Chondrocyte (in vitro differentiated cells): Measurements from ENCODE around the gene CILP2. TPM values are rescaled to one million over a fixed set of nuclear protein-coding genes. Genes with fewer than 3 reads are reported as not detected.

Source experiments
- DNase-seq: peaks from one replicate; pipeline ENCODE4 v3.0.0; 2021; ENCODE audit warnings: mixed read lengths, low spot score
- H3K27ac Mint-ChIP-seq: one replicate; pipeline ENCODE4 v1.8.0; 2021; ENCODE audit warnings: mild to moderate bottlenecking, moderate library complexity, mixed read lengths; ENCODE audit not compliant: unreplicated experiment
- H3K27me3 Mint-ChIP-seq: 2 replicates; pipeline ENCODE4 v1.8.0; 2021; ENCODE audit warnings: low read depth, mixed read lengths
- H3K36me3 Mint-ChIP-seq: 2 replicates; pipeline ENCODE4 v1.8.0; 2021; ENCODE audit warnings: low read depth, mixed read lengths
- H3K4me1 Mint-ChIP-seq: 2 replicates; pipeline ENCODE4 v1.8.0; 2021; ENCODE audit warnings: low read depth, mild to moderate bottlenecking, mixed read lengths
- H3K4me3 Mint-ChIP-seq: one replicate; pipeline ENCODE4 v1.8.0; 2021; ENCODE audit warnings: mild to moderate bottlenecking, moderate library complexity, mixed read lengths; ENCODE audit not compliant: unreplicated experiment
- H3K9me3 Mint-ChIP-seq: 2 replicates; pipeline ENCODE4 v1.8.0; 2021; ENCODE audit warnings: low read depth, mixed read lengths
- CTCF ChIP-seq: fragments of 200-600 bp; sonication (generic); IDR thresholded peaks from 2 replicates; pipeline ENCODE4 v1.5.0; 2021; ENCODE audit warnings: antibody characterized with exemption, mild to moderate bottlenecking, moderate library complexity
- total RNA-seq: library from RNA; stranded (reverse); gene quantifications from 3 replicates; pipeline ENCODE4 v1.2.1, GENCODE V29; 2021

CILP2 gene
- total RNA-seq, 1 donor from 2014 or later: 12.7 TPM

- DNase-seq: no peak
- no peaks in the 10 kb centered on the region for H3K27me3 Mint-ChIP-seq
- TF ChIP-seq CTCF: peak; percentile 60
- H3K36me3 Mint-ChIP-seq: peaks cover 9% of the 10 kb centered on the region
- peaks cover 18% of the 10 kb centered on the region for H3K4me1 Mint-ChIP-seq
- H3K4me3 Mint-ChIP-seq: peak within 1 kb of the TSS; percentile 91
- H3K9me3 Mint-ChIP-seq: no peaks in the 10 kb centered on the region
- peak within 1 kb of the TSS; percentile 89 for H3K27ac Mint-ChIP-seq
Measured at GRCh38 chr19:19515642-19516519, 22.2 kb upstream of the CILP2 start, which contains the start of gene NDUFA13. Gene NDUFA13, plus strand, starts transcription at chr19:19516225. Its CDS starts 14 bp downstream, at chr19:19516239.

GRCh38 chr19:19517235-19517619 is 20.8 kb upstream of the CILP2 start:
- Mint-ChIP-seq H3K4me1 (peaks cover 18% of the 10 kb centered on the region), H3K9me3 (no peaks in the 10 kb centered on the region)

GRCh38 chr19:19520989-19521388 is 17.1 kb upstream of the CILP2 start:
- Mint-ChIP-seq H3K27ac (no peak overlapping the region), H3K4me1 (peaks cover 17% of the 10 kb centered on the region), H3K9me3 (no peaks in the 10 kb centered on the region), H3K36me3 (peaks cover 9% of the 10 kb centered on the region), H3K27me3 (no peaks in the 10 kb centered on the region), H3K4me3 (no peak overlapping the region)
- DNase-seq: no peak
- TF ChIP-seq CTCF: no peak

More at GRCh38 chr19:19517235-19517619, 20.8 kb upstream of the CILP2 start:
- Mint-ChIP-seq H3K27me3 (no peaks in the 10 kb centered on the region), H3K4me3 (peak overlapping the region; percentile 91), H3K27ac (no peak overlapping the region), H3K36me3 (peaks cover 9% of the 10 kb centered on the region)
- DNase-seq: no peak
- no peak for TF ChIP-seq CTCF

- Mint-ChIP-seq H3K27me3 (no peaks in the 10 kb centered on the region), H3K9me3 (no peaks in the 10 kb centered on the region), H3K36me3 (peaks cover 11% of the 10 kb centered on the region), H3K4me3 (no peak overlapping the region), H3K27ac (no peak overlapping the region), H3K4me1 (peaks cover 4% of the 10 kb centered on the region)
- no peak for DNase-seq
- TF ChIP-seq CTCF: no peak
Measured at GRCh38 chr19:19523177-19523576, 14.9 kb upstream of the CILP2 start.

GRCh38 chr19:19524053-19524452 is 14.0 kb upstream of the CILP2 start:
- no peak for TF ChIP-seq CTCF
- Mint-ChIP-seq H3K27ac (no peak overlapping the region), H3K36me3 (peaks cover 11% of the 10 kb centered on the region), H3K27me3 (no peaks in the 10 kb centered on the region), H3K4me3 (no peak overlapping the region), H3K4me1 (peaks cover 3% of the 10 kb centered on the region), H3K9me3 (no peaks in the 10 kb centered on the region)
- DNase-seq: no peak
